Endodermal cell (in vitro differentiated cells): ENCODE measurements around the gene CFAP46. TPM values are rescaled to one million over a fixed set of nuclear protein-coding genes. Genes with fewer than 3 reads are reported as not detected.
A peak's percentile ranks its signal among the peaks of the same experiment; 100 is the strongest.

Source experiments
- DNase-seq: peaks from one replicate; pipeline ENCODE4 v3.0.0-alpha.2; 2017
- H3K27ac ChIP-seq: 2 replicates; pipeline ENCODE4 v1.5.1; 2013; ENCODE audit warnings: mild to moderate bottlenecking, low read depth, low read length, moderate library complexity
- H3K27me3 ChIP-seq: 2 replicates; pipeline ENCODE4 v1.6.1; 2013; ENCODE audit warnings: mild to moderate bottlenecking, low read length, moderate library complexity; ENCODE audit not compliant: insufficient read depth, control insufficient read depth, poor library complexity, severe bottlenecking
- H3K36me3 ChIP-seq: 2 replicates; pipeline ENCODE4 v1.7.0; 2013; ENCODE audit warnings: mild to moderate bottlenecking, low read length, moderate library complexity; ENCODE audit not compliant: control insufficient read depth, insufficient read depth
- H3K4me1 ChIP-seq: one replicate; pipeline ENCODE4 v1.7.0; 2013; ENCODE audit warnings: low read length; ENCODE audit not compliant: control insufficient read depth, insufficient read depth
- H3K4me3 ChIP-seq: 2 replicates; pipeline ENCODE4 v1.5.1; 2013; ENCODE audit warnings: mild to moderate bottlenecking, low read length, moderate library complexity
- H3K9ac ChIP-seq: 2 replicates; pipeline ENCODE4 v1.6.1; 2013; ENCODE audit warnings: mild to moderate bottlenecking, low read length, moderate library complexity; ENCODE audit not compliant: poor library complexity, severe bottlenecking; ENCODE audit errors: extremely low read depth
- H3K9me3 ChIP-seq: 2 replicates; pipeline ENCODE4 v1.6.1; 2013; ENCODE audit warnings: mild to moderate bottlenecking, low read length, moderate library complexity; ENCODE audit not compliant: control insufficient read depth
- H3K27ac Mint-ChIP-seq: 2 replicates; pipeline ENCODE4 v1.8.0; 2020; ENCODE audit warnings: mixed read lengths
- H3K27me3 Mint-ChIP-seq: 2 replicates; pipeline ENCODE4 v1.8.0; 2021; ENCODE audit warnings: mild to moderate bottlenecking, mixed read lengths; ENCODE audit not compliant: insufficient read depth
- H3K36me3 Mint-ChIP-seq: 2 replicates; pipeline ENCODE4 v1.8.0; 2020; ENCODE audit warnings: low read depth, mixed read lengths
- H3K4me1 Mint-ChIP-seq: 2 replicates; pipeline ENCODE4 v1.8.0; 2020; ENCODE audit warnings: mixed read lengths
- H3K4me3 Mint-ChIP-seq: 2 replicates; pipeline ENCODE4 v1.8.0; 2020; ENCODE audit warnings: mild to moderate bottlenecking, moderate library complexity, mixed read lengths
- H3K9me3 Mint-ChIP-seq: 2 replicates; pipeline ENCODE4 v1.8.0; 2020; ENCODE audit warnings: mild to moderate bottlenecking, mixed read lengths
- WGBS, 2 experiments: methylation state at CpG; one replicate each; pipeline versions ENCODE4 v1.1.5 to v1.1.7; 2013; ENCODE audit warnings: missing lambda C conversion rate in 2 of 2, mixed read lengths in 1 of 2; ENCODE audit not compliant: insufficient coverage in 1 of 2, insufficient read length in 1 of 2; 5-methylcytosine and 5-hydroxymethylcytosine counted together
- total RNA-seq, 2 donors: library from RNA; stranded (reverse); fragmentation: NEBNext Ultra II Directional in 1 of 2; extraction: Animal tissue kit (Norgen Biotek cat#: 25700) in 1 of 2; gene quantifications; 2 replicates in 1 of 2; 3 replicates in 1 of 2; pipeline ENCODE4 v1.2.1, GENCODE V29; 2021
- TF ChIP-seq, protein P1 (sequence below): fragments of 200-600 bp; sonication (generic); conservative IDR thresholded peaks from 2 replicates; pipeline ENCODE4 v1.5.0; 2021; ENCODE audit warnings: antibody characterized with exemption, mild to moderate bottlenecking

The CFAP46 gene
- total RNA-seq, 2 donors from 2014 or later = 9.9 to 10.5 TPM

DNA sequence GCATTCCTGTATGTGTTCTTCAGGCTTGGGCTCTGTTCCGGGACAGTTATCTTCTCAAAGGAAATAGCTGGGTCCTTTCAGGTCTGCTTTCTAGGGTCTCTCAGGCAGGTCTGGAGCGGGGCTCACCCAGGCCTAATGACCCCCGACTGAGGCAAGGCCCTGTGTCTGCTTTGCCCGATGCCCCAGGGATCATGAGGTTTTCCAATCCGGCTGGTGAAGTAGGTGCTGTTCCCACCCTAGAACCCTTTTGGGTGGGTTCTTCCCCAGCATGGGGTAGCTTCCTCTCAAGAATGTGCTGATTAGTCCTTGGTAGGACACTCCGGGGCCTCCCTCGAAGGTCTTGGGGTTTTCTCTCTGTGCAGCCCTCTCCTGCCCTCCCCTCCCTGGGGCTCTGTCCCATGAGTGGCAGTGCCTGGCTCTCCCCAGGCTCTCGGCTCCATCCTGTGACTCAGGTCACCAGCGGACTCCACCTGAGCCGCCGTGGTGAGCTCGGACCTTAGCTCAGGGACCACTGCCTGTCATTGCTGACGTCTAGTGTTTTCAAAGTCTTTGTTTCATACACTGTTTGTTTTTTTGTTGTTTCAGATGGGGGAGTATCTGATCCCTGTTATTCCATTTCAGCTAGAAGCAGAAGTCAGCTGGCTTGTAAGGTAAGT is 85.4 kb downstream of the CFAP46 start:
- WGBS, 2 experiments = 91 to 94% methylated on average over 8 to 13 of the region's 13 CpGs
- no peak overlapping the region for H3K27ac ChIP-seq
- peak; percentile 31 for DNase-seq
- Mint-ChIP-seq H3K4me3 (no peak overlapping the region), H3K27ac (no peak overlapping the region), H3K36me3 (no peaks in the 10 kb centered on the region), H3K9me3 (peaks cover 10% of the 10 kb centered on the region), H3K4me1 (no peaks in the 10 kb centered on the region), H3K27me3 (no peaks in the 10 kb centered on the region)
- H3K36me3 ChIP-seq = no peaks in the 10 kb centered on the region
- no peak overlapping the region for H3K4me3 ChIP-seq
- H3K4me1 ChIP-seq = no peaks in the 10 kb centered on the region
- TF ChIP-seq, protein P1, sequence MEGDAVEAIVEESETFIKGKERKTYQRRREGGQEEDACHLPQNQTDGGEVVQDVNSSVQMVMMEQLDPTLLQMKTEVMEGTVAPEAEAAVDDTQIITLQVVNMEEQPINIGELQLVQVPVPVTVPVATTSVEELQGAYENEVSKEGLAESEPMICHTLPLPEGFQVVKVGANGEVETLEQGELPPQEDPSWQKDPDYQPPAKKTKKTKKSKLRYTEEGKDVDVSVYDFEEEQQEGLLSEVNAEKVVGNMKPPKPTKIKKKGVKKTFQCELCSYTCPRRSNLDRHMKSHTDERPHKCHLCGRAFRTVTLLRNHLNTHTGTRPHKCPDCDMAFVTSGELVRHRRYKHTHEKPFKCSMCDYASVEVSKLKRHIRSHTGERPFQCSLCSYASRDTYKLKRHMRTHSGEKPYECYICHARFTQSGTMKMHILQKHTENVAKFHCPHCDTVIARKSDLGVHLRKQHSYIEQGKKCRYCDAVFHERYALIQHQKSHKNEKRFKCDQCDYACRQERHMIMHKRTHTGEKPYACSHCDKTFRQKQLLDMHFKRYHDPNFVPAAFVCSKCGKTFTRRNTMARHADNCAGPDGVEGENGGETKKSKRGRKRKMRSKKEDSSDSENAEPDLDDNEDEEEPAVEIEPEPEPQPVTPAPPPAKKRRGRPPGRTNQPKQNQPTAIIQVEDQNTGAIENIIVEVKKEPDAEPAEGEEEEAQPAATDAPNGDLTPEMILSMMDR = no peak
- H3K9me3 ChIP-seq = no peaks in the 10 kb centered on the region
- no peaks in the 10 kb centered on the region for H3K27me3 ChIP-seq
- H3K9ac ChIP-seq = no peak overlapping the region

DNA sequence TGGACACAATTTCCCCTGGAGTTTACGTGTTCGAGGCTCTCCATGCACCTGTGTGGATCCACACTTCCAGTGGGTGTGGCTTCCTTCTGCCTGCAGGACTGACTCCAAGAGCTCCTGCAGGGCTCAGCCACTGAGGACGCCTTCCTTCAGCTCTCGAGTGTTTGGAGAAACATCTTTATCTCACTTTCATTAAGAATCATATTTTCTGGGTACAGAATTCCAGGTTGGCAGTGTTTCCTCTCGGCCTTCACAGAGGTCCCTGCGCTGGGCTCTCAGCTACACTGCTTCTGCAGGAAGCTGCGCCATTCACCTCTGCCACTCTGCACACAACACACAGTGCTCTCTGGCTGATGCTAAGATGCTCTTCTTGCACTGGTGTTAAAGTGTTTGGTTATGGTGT is 86.5 kb downstream of the CFAP46 start:
- Mint-ChIP-seq H3K4me3 (no peak overlapping the region), H3K27ac (no peak overlapping the region), H3K9me3 (peaks cover 13% of the 10 kb centered on the region), H3K36me3 (no peaks in the 10 kb centered on the region), H3K4me1 (no peaks in the 10 kb centered on the region), H3K27me3 (no peaks in the 10 kb centered on the region)
- 79 to 90% methylated on average over 5 to 7 of the region's 7 CpGs for WGBS, 2 experiments
- H3K36me3 ChIP-seq = no peaks in the 10 kb centered on the region
- peak; percentile 28 for DNase-seq
- H3K4me1 ChIP-seq = no peaks in the 10 kb centered on the region
- H3K4me3 ChIP-seq = no peak overlapping the region
- no peaks in the 10 kb centered on the region for H3K9me3 ChIP-seq
- no peak overlapping the region for H3K27ac ChIP-seq
- H3K9ac ChIP-seq = no peak overlapping the region
- H3K27me3 ChIP-seq = no peaks in the 10 kb centered on the region
- TF ChIP-seq, protein P1 = no peak

DNA sequence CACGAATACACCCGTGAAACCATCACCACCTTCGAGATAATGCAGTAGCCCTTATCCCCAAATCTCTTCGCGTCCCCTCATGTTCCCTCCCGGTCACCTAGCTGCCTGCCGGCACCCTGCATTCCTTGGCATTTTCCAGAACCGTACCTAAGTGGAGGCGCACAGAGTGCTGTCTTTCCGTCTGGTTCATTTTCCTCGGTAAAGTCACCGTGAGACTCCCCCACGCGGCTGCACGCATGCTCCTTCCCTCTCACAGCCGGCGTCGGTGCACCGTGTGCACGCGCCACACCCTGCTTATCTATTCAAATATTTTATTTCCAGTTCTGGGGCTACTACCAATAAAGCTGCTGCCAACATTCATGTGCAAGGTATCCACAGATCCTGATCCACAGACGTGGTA is 90.9 kb downstream of the CFAP46 start:
- H3K9me3 Mint-ChIP-seq = peaks cover 11% of the 10 kb centered on the region
- no peak overlapping the region for H3K4me3 Mint-ChIP-seq
- Histone ChIP-seq H3K27me3 (no peaks in the 10 kb centered on the region), H3K36me3 (no peaks in the 10 kb centered on the region), H3K27ac (no peak overlapping the region), H3K4me1 (no peaks in the 10 kb centered on the region), H3K9me3 (no peaks in the 10 kb centered on the region), H3K9ac (no peak overlapping the region), H3K4me3 (no peak overlapping the region)
- TF ChIP-seq, protein P1 = no peak
- H3K4me1 Mint-ChIP-seq = no peaks in the 10 kb centered on the region
- H3K36me3 Mint-ChIP-seq = no peaks in the 10 kb centered on the region
- 91 to 93% methylated on average over 14 to 22 of the region's 22 CpGs for WGBS, 2 experiments
- H3K27ac Mint-ChIP-seq = no peak overlapping the region
- no peaks in the 10 kb centered on the region for H3K27me3 Mint-ChIP-seq
- DNase-seq = no peak
